GM12865 (cell line): ENCODE results near the gene PAK6.

ENCODE experiments used
- DNase-seq: peaks from one replicate; pipeline ENCODE4 v3.0.0; 2010; ENCODE audit warnings: low read depth
- H3K4me3 ChIP-seq: 2 replicates; pipeline ENCODE4 v1.5.1; 2011; ENCODE audit warnings: mild to moderate bottlenecking, low read depth, low read length, control low read depth
- TF ChIP-seq, protein P1 (sequence below): IDR thresholded peaks from 2 replicates; pipeline ENCODE4 v1.5.1; 2011; ENCODE audit warnings: low read length, control low read depth, low read depth, inconsistent platforms; ENCODE audit not compliant: insufficient read depth; ENCODE audit errors: missing control alignments

Gene PAK6

GRCh38 chr15:40323953-40324937, 85.4 kb downstream of the PAK6 start:
- peak; percentile 41 for DNase-seq
- TF ChIP-seq, protein P1, sequence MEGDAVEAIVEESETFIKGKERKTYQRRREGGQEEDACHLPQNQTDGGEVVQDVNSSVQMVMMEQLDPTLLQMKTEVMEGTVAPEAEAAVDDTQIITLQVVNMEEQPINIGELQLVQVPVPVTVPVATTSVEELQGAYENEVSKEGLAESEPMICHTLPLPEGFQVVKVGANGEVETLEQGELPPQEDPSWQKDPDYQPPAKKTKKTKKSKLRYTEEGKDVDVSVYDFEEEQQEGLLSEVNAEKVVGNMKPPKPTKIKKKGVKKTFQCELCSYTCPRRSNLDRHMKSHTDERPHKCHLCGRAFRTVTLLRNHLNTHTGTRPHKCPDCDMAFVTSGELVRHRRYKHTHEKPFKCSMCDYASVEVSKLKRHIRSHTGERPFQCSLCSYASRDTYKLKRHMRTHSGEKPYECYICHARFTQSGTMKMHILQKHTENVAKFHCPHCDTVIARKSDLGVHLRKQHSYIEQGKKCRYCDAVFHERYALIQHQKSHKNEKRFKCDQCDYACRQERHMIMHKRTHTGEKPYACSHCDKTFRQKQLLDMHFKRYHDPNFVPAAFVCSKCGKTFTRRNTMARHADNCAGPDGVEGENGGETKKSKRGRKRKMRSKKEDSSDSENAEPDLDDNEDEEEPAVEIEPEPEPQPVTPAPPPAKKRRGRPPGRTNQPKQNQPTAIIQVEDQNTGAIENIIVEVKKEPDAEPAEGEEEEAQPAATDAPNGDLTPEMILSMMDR = no peak
- H3K4me3 ChIP-seq = peak overlapping the region; percentile 65

DNA sequence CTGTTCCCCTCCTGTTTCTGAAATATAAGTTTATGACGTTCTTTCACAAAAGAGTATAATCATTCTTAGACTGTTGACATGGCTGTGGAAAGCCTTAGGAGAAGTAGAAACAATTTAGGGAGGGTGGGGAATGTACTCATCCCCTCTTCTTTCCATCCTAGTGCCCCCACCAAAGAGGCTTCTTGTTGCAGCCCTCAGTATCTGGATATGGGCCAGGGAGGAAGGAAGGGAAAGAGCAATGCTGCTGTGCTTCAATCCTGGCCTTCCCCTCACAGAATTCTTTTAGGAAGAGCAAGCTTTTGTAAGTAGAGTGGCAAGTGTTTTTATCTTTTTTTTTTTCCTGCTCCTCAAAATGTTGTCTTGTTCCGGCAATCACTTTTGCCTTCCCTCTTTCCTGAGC, 86.3 kb downstream of the PAK6 start:
- DNase-seq = no peak
- TF ChIP-seq, protein P1 = no peak
- H3K4me3 ChIP-seq = no peak overlapping the region

GRCh38 chr15:40325700-40326099, 86.8 kb downstream of the PAK6 start:
- no peak for DNase-seq
- no peak overlapping the region for H3K4me3 ChIP-seq
- TF ChIP-seq, protein P1 = no peak
